ENCODE data around the gene PEX5L.

DNA sequence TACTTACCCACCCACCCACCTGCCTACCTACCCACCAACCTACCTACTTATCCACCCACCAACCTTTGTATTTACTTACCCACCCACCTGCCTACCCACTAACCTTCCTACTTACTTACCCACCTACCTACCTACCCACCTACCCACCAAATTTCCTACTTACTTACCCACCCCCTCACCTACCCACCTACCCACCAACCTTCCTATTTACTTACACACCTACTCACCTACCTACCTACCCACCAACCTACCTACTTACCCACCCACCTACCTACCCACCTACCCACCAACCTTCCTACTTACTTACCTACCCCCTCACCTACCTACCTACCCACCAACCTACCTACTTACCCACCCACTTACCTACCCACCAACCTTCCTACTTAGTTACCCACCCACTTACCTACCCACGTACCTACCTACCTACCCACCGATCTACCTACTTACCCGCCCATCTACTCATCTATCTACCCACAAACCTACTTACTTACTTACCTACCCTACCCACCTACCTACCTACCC is 204.3 kb downstream of the PEX5L start:
- TF ChIP-seq POLR2A (IDR thresholded peaks at IDR 0.05; ENCODE audit: low read depth, low read length) (no peak), POLR2AphosphoS5 (IDR thresholded peaks at IDR 0.05; ENCODE audit: low read depth, low read length) (no peak)
